Activated naive CD4-positive, alpha-beta T cell treated with anti-CD3 and anti-CD28 coated beads, Interleukin-2, amount 50 U/mL, for 16 hours (primary cell): ENCODE measurements around the gene RETN.

Source experiments
- DNase-seq: peaks from one replicate; pipeline ENCODE4 v3.0.0-alpha.2; 2020

RETN gene

GRCh38 chr19:7709932-7710460 lies 41.1 kb downstream of the RETN start:
- DNase-seq = no peak

- no peak for DNase-seq
Observed at GRCh38 chr19:7710616-7711015, 41.8 kb downstream of the RETN start.

- no peak for DNase-seq
Observed at GRCh38 chr19:7715671-7716070, 46.8 kb downstream of the RETN start.

DNA sequence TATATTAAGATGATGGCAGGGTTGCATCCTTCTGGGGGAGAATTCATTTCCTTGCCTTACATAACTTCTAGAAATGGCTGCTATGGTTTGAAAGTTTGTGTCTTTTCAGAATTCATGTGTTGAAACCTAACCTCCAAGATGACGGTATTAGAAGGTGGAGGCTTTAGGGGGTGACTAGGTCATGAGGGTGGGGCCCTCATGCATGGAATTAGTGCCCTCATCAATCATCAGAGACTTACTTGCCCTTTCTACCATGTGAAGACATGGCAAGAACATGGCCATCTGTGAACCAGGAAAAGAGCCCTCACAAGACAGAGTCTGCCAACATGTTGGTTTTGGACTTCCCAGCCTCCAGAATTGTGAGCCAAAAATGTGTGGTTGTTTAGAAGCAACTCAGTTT lies 47.9 kb downstream of the RETN start:
- DNase-seq = no peak

DNA sequence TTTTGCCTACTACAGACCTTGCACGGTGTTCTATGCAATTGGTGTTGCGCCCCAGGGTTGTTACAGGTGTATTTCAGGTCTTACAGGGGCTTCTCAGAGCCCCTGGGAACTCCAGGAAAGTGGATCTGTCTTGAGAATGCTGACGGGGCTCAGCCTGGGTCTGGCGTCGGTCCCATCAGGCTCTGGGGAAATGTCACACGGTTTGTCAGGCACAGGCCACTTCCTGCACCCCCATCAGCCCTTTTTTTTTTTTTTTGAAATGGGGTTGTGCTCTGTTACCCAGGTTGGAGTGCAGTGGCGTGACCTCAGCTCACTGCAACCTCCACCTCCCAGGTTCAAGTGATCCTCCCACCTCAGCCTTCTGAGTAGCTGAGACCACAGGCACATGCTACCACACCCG lies 49.8 kb downstream of the RETN start:
- DNase-seq = no peak
